Colon (tissue), 2 donors: ENCODE data around the gene PRKN.

Experiments used
- FAIRE-seq: peaks from 2 replicates; lab custom pipeline; 2012; peaks lifted over from hg19 to GRCh38; lab: Jason Lieb, UNC
- donor health status: control.
- donor health status: control.

The PRKN gene

GRCh38 chr6:161489626-161490306, 1237.8 kb downstream of the PRKN start:
- FAIRE-seq: no peak

GRCh38 chr6:161487694-161488093, 1239.9 kb downstream of the PRKN start:
- no peak for FAIRE-seq

- FAIRE-seq: no peak
Measured at GRCh38 chr6:161487217-161487531, 1240.4 kb downstream of the PRKN start.

GRCh38 chr6:161486361-161487216, 1241.0 kb downstream of the PRKN start:
- no peak for FAIRE-seq

- no peak for FAIRE-seq
Measured at GRCh38 chr6:161482517-161482858, 1245.1 kb downstream of the PRKN start.

- FAIRE-seq: no peak
Measured at GRCh38 chr6:161481786-161482516, 1245.6 kb downstream of the PRKN start.

- no peak for FAIRE-seq
Measured at GRCh38 chr6:161480421-161481155, 1247.0 kb downstream of the PRKN start.

- FAIRE-seq: no peak
Measured at GRCh38 chr6:161479376-161479775, 1248.2 kb downstream of the PRKN start.

GRCh38 chr6:161477876-161478425, 1249.6 kb downstream of the PRKN start:
- FAIRE-seq: no peak

GRCh38 chr6:161476711-161477110, 1250.9 kb downstream of the PRKN start:
- no peak for FAIRE-seq

- no peak for FAIRE-seq
Measured at GRCh38 chr6:161465403-161465802, 1262.2 kb downstream of the PRKN start.

- no peak for FAIRE-seq
Measured at GRCh38 chr6:161463071-161463470, 1264.5 kb downstream of the PRKN start.

GRCh38 chr6:161462148-161462547, 1265.4 kb downstream of the PRKN start:
- FAIRE-seq: no peak

- no peak for FAIRE-seq
Measured at GRCh38 chr6:161459008-161459615, 1268.5 kb downstream of the PRKN start.

- no peak for FAIRE-seq
Measured at GRCh38 chr6:161458201-161458951, 1269.2 kb downstream of the PRKN start.

GRCh38 chr6:161455848-161456247, 1271.7 kb downstream of the PRKN start:
- FAIRE-seq: no peak

- no peak for FAIRE-seq
Measured at GRCh38 chr6:161453558-161453957, 1274.0 kb downstream of the PRKN start.

- FAIRE-seq: no peak
Measured at GRCh38 chr6:161452241-161452640, 1275.3 kb downstream of the PRKN start.

- FAIRE-seq: no peak
Measured at GRCh38 chr6:161449521-161449920, 1278.0 kb downstream of the PRKN start.

GRCh38 chr6:161446949-161447348, 1280.6 kb downstream of the PRKN start:
- FAIRE-seq: no peak
